HG02884 (cell line): Measurements from ENCODE around the gene DLGAP5.

Source experiments
- ATAC-seq: cut with Tn5 transposase; IDR thresholded peaks from one replicate; pipeline ENCODE4 v1.9.1; 2021; ENCODE audit warnings: mild to moderate bottlenecking, moderate library complexity; ENCODE audit not compliant: unreplicated experiment

The DLGAP5 gene

GRCh38 chr14:55191203-55192053, at the start of gene DLGAP5:
Gene DLGAP5 (minus strand): TSS chr14:55191585. CDS start chr14:55189179, 2,406 bp downstream.
- peak; percentile 98 for ATAC-seq

DNA sequence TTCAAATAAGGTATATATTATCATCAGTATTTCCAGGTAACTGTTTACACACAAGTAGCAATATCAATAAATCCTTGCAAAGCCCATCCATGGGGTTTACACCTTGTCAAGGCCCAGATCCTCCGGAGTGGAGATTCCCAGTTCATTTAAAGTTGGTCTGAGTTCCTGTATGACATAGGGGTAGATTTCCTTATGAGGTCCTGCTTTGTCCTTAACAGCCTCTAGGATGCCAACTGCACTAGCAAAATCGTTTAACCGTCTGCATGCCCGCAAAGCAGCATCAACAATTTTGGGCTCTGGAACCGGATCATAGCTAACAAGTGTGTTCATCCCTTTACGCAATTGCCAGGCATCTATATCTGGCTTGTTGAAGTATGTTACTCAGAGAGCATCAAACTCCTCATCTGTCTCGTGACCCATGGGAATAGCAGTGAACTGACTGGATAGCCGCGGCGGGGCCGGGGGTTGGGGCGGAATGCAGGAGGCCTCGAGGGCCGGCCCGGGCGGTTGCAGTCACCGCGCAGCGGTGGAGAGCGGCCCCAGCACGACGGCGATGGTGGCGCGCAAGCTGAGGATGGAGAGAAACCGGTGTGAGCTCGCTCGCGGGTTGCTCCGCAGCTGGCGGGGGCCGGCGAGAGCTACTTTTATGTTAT, 49.3 kb upstream of the DLGAP5 start:
- ATAC-seq: no peak

- ATAC-seq: no peak
Observed at GRCh38 chr14:55239320-55239719, 47.9 kb upstream of the DLGAP5 start.

- no peak for ATAC-seq
Observed at GRCh38 chr14:55238019-55238680, 46.8 kb upstream of the DLGAP5 start.

DNA sequence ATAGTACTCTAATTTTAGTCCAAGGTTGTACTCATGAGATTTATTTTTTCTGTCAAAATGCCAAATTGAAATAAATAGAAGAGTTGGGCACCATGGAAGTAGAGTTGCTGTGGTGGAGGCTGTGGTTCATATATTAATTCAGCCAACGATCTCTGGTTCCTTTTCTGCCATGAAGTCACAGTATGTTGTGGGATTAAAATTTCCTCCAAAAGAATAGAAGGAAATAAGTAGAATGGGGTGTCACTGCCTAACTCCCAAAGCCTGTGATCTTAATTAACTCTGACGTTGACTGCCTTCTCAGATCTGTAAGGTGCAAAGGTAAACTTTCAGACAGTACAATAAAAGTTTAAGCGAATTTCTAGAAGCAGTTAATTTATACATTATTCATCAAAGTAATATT, 42.2 kb upstream of the DLGAP5 start:
- no peak for ATAC-seq

DNA sequence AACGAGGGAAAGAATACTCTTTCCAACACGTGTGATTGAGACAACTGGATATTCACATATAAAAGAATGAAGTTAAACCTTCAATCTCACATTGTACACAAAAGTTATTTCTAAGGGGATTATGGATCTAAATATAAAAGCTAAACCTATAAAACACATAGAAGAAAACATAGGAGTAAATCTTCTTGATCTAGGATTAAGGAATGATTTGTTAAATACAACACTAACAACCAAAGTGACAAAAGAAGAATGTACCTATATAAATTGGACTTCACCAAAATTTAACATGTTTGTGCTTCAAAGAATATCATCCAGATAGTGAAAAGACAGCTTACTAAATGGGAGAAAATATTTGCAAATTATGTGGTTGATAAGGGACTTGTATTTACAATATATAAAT, 36.9 kb upstream of the DLGAP5 start:
- no peak for ATAC-seq

GRCh38 chr14:55223364-55223763, 32.0 kb upstream of the DLGAP5 start:
- no peak for ATAC-seq

- no peak for ATAC-seq
Observed at GRCh38 chr14:55221968-55222367, 30.6 kb upstream of the DLGAP5 start.

- no peak for ATAC-seq
Observed at GRCh38 chr14:55221186-55221585, 29.8 kb upstream of the DLGAP5 start.

GRCh38 chr14:55220230-55220629, 28.8 kb upstream of the DLGAP5 start:
- no peak for ATAC-seq

DNA sequence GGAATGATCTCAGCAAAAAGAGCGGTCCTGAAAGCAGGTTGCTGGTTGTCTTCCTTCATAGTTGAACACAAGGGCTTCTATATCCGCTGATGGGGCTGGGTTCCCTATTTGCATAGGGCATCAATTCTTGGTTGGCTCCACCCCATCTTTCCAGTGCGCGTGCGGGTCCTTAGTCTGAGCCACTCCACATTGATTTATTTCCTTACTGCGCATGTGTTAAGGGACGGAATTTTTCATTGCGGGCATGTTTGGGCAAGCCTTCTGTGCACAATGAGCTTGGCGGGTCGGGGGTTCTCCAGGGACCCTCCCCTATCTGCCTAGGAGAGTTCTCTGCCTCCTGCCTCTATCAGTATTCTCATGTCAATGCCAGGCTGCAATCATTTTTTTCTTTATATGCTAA, 21.2 kb upstream of the DLGAP5 start:
- ATAC-seq: no peak

- ATAC-seq: no peak
Observed at GRCh38 chr14:55207832-55208231, 16.4 kb upstream of the DLGAP5 start.

GRCh38 chr14:55206175-55206693, 14.8 kb upstream of the DLGAP5 start:
- no peak for ATAC-seq

DNA sequence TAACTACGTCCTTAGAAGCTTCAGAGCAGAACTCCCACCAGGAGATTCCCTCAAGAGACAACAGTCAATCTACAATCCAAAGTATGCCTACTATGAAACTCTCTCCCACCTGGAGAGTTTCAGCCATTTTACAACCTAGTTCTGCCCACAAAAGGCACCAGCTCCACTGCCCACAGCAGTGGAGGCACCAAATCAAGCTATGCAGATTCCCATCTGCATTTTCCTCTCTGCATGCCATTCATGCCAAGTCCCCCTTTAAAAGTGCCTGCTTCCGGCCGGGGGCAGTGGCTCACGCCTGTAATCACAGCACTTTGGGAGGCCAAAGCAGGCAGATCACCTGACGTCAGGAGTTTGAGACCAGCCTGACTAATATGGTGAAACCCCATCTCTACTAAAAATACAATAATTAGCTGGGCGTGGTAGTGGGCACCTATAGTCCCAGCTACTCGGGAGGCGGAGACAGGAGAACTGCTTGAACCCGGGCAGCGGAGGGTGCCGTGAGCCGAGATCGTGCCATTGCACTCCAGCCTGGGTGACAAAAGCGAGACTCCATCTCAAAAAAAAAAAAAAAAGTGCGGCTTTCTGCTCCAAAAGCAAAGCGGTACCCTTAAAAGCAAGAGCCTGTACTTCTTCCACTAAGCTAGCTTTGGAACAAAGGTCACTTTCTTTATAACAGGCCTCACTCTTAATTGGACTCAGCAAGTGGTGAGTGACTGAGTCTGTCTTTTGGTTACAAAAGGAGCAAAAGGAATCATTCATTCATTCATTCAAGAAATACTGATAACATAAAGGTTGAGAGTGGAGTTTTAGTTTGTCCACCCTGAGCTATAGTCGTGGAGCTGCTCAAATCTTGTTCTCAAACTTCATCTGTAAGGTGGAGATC, 10.1 kb upstream of the DLGAP5 start:
- ATAC-seq: no peak

GRCh38 chr14:55200651-55201050, 9.3 kb upstream of the DLGAP5 start:
- ATAC-seq: no peak

DNA sequence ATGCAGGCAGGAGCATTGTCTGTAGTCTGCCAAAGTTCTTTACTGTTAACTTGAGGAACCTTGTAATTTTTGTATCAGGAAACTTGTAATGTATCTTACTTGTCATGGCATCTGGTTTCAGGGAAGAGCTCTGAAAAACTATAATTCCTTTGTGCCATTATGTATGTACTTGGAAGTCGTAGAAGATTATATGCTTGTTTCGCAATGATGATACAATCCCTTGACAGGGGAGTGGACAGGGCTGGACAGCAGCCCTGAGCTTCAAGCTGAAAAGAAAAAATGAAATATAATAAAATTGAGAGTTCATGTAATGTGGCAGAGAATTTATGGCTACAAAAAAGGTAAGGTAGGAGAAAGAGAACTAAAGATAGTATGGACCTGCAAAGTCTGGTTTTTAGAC, 7.4 kb upstream of the DLGAP5 start:
- no peak for ATAC-seq

- no peak for ATAC-seq
Observed at GRCh38 chr14:55194656-55195355, 3.4 kb upstream of the DLGAP5 start.

GRCh38 chr14:55192054-55192621, 753 bp upstream of the DLGAP5 start:
- ATAC-seq: no peak

GRCh38 chr14:55190906-55191202, 531 bp downstream of the DLGAP5 start:
- ATAC-seq: no peak
